ENCODE results near the gene LMTK3. TPM values are rescaled to one million over a fixed set of nuclear protein-coding genes. Genes with fewer than 3 reads are reported as not detected.

Gene LMTK3
- total RNA-seq, 1 donor from 2014 or later, result 12.7 TPM

DNA sequence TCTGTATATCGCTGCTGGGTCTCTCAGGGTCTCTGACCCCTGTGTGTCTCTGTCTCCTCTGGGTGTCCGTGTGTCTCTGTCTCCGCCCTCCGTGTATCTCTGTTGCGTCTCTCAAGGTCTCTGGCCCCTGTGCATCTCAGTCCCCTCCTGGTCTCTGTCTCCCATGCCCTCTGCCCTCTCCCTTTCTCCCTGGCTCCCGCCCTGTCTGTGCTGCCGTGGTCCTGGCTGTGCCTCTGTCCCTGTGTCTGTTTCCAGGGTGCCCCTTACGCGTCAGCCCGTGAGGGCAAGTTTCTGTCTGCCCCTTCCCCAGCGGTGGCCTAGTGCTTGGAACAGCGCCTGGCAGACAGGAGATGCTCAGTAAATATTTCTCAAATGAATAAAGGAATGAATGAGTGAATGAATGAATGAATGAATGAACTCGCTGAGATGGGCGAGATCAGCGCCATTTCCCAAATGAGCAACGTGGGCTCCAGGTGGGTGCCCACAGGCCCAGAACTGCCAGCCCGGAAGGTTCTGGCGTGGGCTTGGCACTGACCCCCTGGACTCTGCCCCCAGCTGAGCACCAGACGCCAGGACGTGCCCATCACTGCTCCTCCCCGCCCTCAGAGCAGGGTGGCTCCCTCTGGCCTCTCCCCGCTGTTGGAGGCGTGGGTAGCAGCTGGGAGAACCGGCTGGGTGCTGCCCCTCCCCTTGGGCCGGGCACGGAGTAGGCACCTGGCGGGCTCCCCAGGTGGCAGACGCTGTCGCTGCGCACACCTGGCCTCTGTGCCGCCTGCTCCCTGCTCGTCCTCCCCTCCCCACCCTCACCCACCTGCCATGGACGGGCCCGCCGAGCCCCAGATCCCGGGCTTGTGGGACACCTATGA is 40.0 kb upstream of the LMTK3 start, which contains the start of gene SULT2B1:
Gene SULT2B1 (plus strand): TSS at position 736 of the 866 bp plus-strand sequence. CDS start 81 bp downstream, at position 817.
- no peak for DNase-seq (ENCODE audit: low spot score, unreplicated experiment)
- H3K27me3 Mint-ChIP-seq, result no peaks in the 10 kb centered on the region
- TF ChIP-seq, protein P1, sequence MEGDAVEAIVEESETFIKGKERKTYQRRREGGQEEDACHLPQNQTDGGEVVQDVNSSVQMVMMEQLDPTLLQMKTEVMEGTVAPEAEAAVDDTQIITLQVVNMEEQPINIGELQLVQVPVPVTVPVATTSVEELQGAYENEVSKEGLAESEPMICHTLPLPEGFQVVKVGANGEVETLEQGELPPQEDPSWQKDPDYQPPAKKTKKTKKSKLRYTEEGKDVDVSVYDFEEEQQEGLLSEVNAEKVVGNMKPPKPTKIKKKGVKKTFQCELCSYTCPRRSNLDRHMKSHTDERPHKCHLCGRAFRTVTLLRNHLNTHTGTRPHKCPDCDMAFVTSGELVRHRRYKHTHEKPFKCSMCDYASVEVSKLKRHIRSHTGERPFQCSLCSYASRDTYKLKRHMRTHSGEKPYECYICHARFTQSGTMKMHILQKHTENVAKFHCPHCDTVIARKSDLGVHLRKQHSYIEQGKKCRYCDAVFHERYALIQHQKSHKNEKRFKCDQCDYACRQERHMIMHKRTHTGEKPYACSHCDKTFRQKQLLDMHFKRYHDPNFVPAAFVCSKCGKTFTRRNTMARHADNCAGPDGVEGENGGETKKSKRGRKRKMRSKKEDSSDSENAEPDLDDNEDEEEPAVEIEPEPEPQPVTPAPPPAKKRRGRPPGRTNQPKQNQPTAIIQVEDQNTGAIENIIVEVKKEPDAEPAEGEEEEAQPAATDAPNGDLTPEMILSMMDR (IDR thresholded peaks at IDR 0.05; ENCODE audit: unreplicated experiment), result no peak
- no peaks in the 10 kb centered on the region for H3K9me3 Mint-ChIP-seq (ENCODE audit: low read depth)
- peaks cover 10% of the 10 kb centered on the region for H3K4me1 Mint-ChIP-seq (ENCODE audit: low read depth)
- no peak within 1 kb of the TSS for H3K4me3 Mint-ChIP-seq (ENCODE audit: low read depth)
- H3K27ac Mint-ChIP-seq, result no peak within 1 kb of the TSS
- no peaks in the 10 kb centered on the region for H3K36me3 Mint-ChIP-seq (ENCODE audit: insufficient read depth)

DNA sequence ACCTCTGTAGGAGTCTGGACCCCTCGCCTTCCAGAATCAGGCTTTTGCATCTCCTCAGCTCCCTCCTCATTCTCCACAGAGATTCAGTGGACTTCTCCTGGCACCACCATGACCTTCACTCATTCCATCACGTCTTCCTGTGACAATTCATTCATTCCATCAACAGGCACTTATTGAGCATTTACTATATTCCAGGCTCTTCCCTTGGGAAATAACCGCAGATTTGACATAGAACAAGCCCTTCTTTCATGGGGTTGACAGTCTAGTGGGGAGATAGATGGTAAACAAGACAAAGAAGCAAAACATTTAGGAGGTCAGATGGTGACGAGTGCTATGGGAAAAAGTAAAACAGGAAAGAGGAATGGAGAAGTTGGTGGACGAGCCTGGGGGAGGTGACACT is 37.7 kb upstream of the LMTK3 start:
- TF ChIP-seq, protein P1 (IDR thresholded peaks at IDR 0.05; ENCODE audit: unreplicated experiment), result no peak
- Mint-ChIP-seq H3K4me1 (ENCODE audit: low read depth) (peaks cover 6% of the 10 kb centered on the region), H3K9me3 (ENCODE audit: low read depth) (no peaks in the 10 kb centered on the region), H3K27ac (no peak overlapping the region), H3K27me3 (no peaks in the 10 kb centered on the region), H3K36me3 (ENCODE audit: insufficient read depth) (no peaks in the 10 kb centered on the region), H3K4me3 (ENCODE audit: low read depth) (no peak overlapping the region)
- no peak for DNase-seq (ENCODE audit: low spot score, unreplicated experiment)

DNA sequence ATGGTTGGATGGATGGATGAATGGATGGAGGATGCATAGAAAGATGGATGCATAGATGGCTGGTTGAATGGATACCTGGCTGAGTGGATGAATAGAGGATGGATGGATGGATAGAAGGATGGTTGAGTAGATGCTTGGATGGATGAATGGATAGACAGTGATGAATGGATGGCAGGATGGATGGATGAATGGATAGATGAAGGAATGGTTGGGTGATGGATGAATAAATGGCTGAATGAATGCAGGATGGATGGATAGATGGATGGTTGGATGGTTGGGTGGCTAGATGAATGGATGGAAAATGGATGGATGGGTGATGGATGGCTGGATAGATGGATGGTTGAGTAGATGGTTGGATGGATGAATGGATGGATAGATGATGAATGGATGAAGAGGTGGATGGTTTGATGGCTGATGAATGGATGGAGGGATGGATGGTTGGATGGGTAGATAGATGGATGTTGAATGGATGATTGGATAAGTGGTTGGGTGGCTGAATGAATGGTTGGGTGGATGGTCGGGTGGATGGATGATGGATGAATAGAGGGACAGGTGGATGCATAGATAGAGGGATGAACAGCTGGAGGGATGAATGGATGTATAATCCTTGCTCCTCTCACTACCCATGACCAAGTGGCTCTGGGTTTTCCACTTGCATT is 36.7 kb upstream of the LMTK3 start:
- Mint-ChIP-seq H3K9me3 (ENCODE audit: low read depth) (no peaks in the 10 kb centered on the region), H3K27ac (no peak overlapping the region), H3K4me1 (ENCODE audit: low read depth) (no peaks in the 10 kb centered on the region), H3K27me3 (no peaks in the 10 kb centered on the region), H3K4me3 (ENCODE audit: low read depth) (no peak overlapping the region), H3K36me3 (ENCODE audit: insufficient read depth) (no peaks in the 10 kb centered on the region)
- DNase-seq (ENCODE audit: low spot score, unreplicated experiment), result no peak
- TF ChIP-seq, protein P1 (IDR thresholded peaks at IDR 0.05; ENCODE audit: unreplicated experiment), result no peak

DNA sequence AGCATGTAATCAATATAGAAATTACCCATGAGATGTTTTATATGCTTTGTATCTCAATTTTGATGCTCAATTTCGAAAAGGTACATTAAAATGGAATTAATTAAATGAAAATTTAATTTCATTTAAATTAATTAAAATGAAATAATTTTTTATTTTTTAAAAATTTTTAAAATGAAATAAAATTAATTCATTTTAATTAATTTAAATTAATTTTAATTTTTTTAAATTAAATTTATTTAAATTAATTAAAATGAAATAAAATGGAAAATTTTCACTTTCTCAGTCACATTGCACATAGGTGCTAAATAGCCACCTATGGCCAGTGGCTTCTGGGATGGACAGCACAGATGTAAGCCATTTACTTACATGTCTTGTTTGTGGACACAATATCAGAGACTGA is 36.1 kb upstream of the LMTK3 start:
- no peaks in the 10 kb centered on the region for H3K27me3 Mint-ChIP-seq
- H3K9me3 Mint-ChIP-seq (ENCODE audit: low read depth), result no peaks in the 10 kb centered on the region
- no peaks in the 10 kb centered on the region for H3K36me3 Mint-ChIP-seq (ENCODE audit: insufficient read depth)
- TF ChIP-seq, protein P1 (IDR thresholded peaks at IDR 0.05; ENCODE audit: unreplicated experiment), result no peak
- no peak for DNase-seq (ENCODE audit: low spot score, unreplicated experiment)
- no peaks in the 10 kb centered on the region for H3K4me1 Mint-ChIP-seq (ENCODE audit: low read depth)
- H3K27ac Mint-ChIP-seq, result no peak overlapping the region
- H3K4me3 Mint-ChIP-seq (ENCODE audit: low read depth), result no peak overlapping the region

DNA sequence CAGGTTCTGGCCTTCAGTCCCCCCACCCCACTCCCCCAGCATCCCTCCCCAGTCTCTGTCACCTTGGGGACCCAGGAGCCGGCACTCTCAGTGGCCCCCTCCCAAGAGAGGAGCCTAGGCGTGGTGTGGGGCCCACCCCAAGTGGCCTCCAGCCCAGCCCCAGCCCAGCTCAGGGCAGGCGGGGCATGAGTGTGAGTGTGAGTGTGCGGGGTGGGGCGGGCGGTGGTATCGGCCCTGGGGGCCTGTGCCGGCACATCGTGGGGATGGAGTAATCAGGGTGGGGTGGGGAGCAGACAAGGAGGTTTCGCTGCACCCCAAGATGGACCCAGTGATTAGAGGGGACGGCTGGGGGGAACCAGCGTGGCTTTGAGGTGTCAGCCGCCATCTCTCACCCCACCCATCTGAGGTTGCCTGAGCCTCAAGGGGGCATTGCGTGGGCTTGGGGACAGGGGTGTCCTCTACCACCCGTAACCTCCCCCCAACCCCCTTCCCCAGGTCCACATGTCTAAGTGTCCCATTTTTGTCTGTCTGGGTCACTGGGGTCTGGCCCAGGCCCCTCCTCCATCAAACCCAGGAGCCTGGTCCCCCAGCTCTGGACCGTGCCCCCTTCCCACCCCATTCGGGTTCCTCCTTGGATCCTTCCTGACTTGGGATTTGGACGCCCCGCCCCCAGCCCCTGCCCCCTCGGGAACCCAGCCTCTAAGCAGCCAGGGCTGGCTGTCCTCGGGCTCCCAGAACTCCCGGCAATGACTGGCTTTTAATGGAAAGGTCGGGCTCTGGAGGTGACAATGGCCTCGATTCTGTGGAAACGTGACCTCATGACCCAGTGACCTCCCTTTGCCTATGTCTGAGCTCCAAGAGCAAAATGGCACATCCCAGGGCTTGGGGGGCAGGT is 33.5 kb upstream of the LMTK3 start:
- Mint-ChIP-seq H3K4me1 (ENCODE audit: low read depth) (no peaks in the 10 kb centered on the region), H3K36me3 (ENCODE audit: insufficient read depth) (no peaks in the 10 kb centered on the region), H3K9me3 (ENCODE audit: low read depth) (no peaks in the 10 kb centered on the region), H3K4me3 (ENCODE audit: low read depth) (no peak overlapping the region), H3K27me3 (no peaks in the 10 kb centered on the region), H3K27ac (no peak overlapping the region)
- DNase-seq (ENCODE audit: low spot score, unreplicated experiment), result no peak
- TF ChIP-seq, protein P1 (IDR thresholded peaks at IDR 0.05; ENCODE audit: unreplicated experiment), result no peak
